DOHH2 (cell line): ENCODE data around the gene A1BG.

Experiments used
- H3F3A ChIP-seq: fragments of 200-600 bp; sonication (generic), shearing (Covaris generic); 2 replicates; pipeline ENCODE4 v1.6.0; 2016; ENCODE audit warnings: antibody characterized with exemption, mild to moderate bottlenecking; ENCODE audit not compliant: control insufficient read depth, insufficient read depth
- H3K27ac ChIP-seq: fragments of 200-600 bp; sonication (generic); 2 replicates; pipeline ENCODE4 v1.5.1; 2014; ENCODE audit warnings: low read depth, mild to moderate bottlenecking, low read length, moderate library complexity
- H3K27me3 ChIP-seq: fragments of 200-600 bp; sonication (generic); 2 replicates; pipeline ENCODE4 v1.6.1; 2014; ENCODE audit warnings: mild to moderate bottlenecking, low read length, mixed read lengths; ENCODE audit not compliant: control insufficient read depth
- H3K36me3 ChIP-seq: fragments of 200-600 bp; sonication (generic); 2 replicates; pipeline ENCODE4 v1.6.1; 2014; ENCODE audit warnings: mild to moderate bottlenecking, low read length, moderate library complexity, mixed read lengths; ENCODE audit not compliant: control insufficient read depth
- H3K4me1 ChIP-seq: fragments of 200-600 bp; sonication (generic); 2 replicates; pipeline ENCODE4 v1.6.1; 2014; ENCODE audit warnings: mild to moderate bottlenecking, low read length, mixed read lengths; ENCODE audit not compliant: control insufficient read depth
- H3K4me2 ChIP-seq: fragments of 200-600 bp; sonication (generic); 2 replicates; pipeline ENCODE4 v1.6.0; 2014; ENCODE audit warnings: mild to moderate bottlenecking, low read length, moderate library complexity
- H3K4me3 ChIP-seq: fragments of 200-600 bp; sonication (generic); 2 replicates; pipeline ENCODE4 v1.5.1; 2014; ENCODE audit warnings: mild to moderate bottlenecking, low read length, mixed read lengths
- H3K79me2 ChIP-seq: fragments of 200-600 bp; sonication (generic); 2 replicates; pipeline ENCODE4 v1.6.1; 2014; ENCODE audit warnings: mild to moderate bottlenecking, low read length, mixed read lengths; ENCODE audit not compliant: control insufficient read depth
- H3K9me2 ChIP-seq: fragments of 200-600 bp; sonication (generic); replicated peaks from 2 replicates; pipeline ENCODE4 v1.6.1; 2014; ENCODE audit warnings: mild to moderate bottlenecking, low read length, mixed read lengths; ENCODE audit not compliant: control insufficient read depth
- H3K9me3 ChIP-seq: fragments of 200-600 bp; sonication (generic); 2 replicates; pipeline ENCODE4 v1.6.1; 2014; ENCODE audit warnings: antibody characterized with exemption, low read length, mixed read lengths; ENCODE audit not compliant: control insufficient read depth, insufficient read depth
- H4K20me1 ChIP-seq: fragments of 200-600 bp; sonication (generic); 2 replicates; pipeline ENCODE4 v1.6.0; 2014; ENCODE audit warnings: low read depth, mild to moderate bottlenecking, antibody characterized with exemption, low read length, moderate library complexity; ENCODE audit not compliant: control insufficient read depth, insufficient read depth
- CTCF ChIP-seq: fragments of 200-600 bp; sonication (generic); IDR thresholded peaks from one replicate; pipeline ENCODE4 v1.5.1; 2014; ENCODE audit warnings: antibody characterized with exemption, mild to moderate bottlenecking, low read depth, low read length; ENCODE audit not compliant: poor library complexity, severe bottlenecking
- EZH2phosphoT487 ChIP-seq: fragments of 200-600 bp; sonication (generic); IDR thresholded peaks from 2 replicates; pipeline ENCODE4 v1.6.1; 2017; ENCODE audit warnings: borderline replicate concordance, mild to moderate bottlenecking, antibody characterized with exemption, low read length, moderate library complexity, mixed read lengths

Gene A1BG

GRCh38 chr19:58304748-58305064, 48.6 kb downstream of the A1BG start:
- TF ChIP-seq CTCF: no peak
- no peak for TF ChIP-seq EZH2phosphoT487
- peaks cover 65% of the 10 kb centered on the region for H3K36me3 ChIP-seq
- peak overlapping the region; percentile 96 for H3K4me3 ChIP-seq
- H3K4me1 ChIP-seq: peaks cover 15% of the 10 kb centered on the region
- H3F3A ChIP-seq: no peaks in the 10 kb centered on the region
- no peaks in the 10 kb centered on the region for H4K20me1 ChIP-seq
- peak overlapping the region; percentile 6; the same call in 1 of the 2 replicates for H3K27ac ChIP-seq
- peak overlapping the region; percentile 64 for H3K4me2 ChIP-seq
- H3K9me3 ChIP-seq: peaks cover 42% of the 10 kb centered on the region
- no peaks in the 10 kb centered on the region for H3K27me3 ChIP-seq
- H3K9me2 ChIP-seq: no peaks in the 10 kb centered on the region
- H3K79me2 ChIP-seq: peaks cover 40% of the 10 kb centered on the region

GRCh38 chr19:58304255-58304654, 49.0 kb downstream of the A1BG start:
- Histone ChIP-seq H3K9me2 (no peaks in the 10 kb centered on the region), H3K4me1 (peaks cover 15% of the 10 kb centered on the region), H3K79me2 (peaks cover 36% of the 10 kb centered on the region), H3K4me2 (peak overlapping the region; percentile 64), H3K4me3 (peak overlapping the region; percentile 96), H3K27ac (no peak overlapping the region), H4K20me1 (no peaks in the 10 kb centered on the region), H3F3A (no peaks in the 10 kb centered on the region), H3K27me3 (no peaks in the 10 kb centered on the region), H3K9me3 (peaks cover 38% of the 10 kb centered on the region), H3K36me3 (peaks cover 62% of the 10 kb centered on the region)
- no peak for TF ChIP-seq EZH2phosphoT487
- no peak for TF ChIP-seq CTCF

- Histone ChIP-seq H3K9me2 (no peaks in the 10 kb centered on the region), H4K20me1 (no peaks in the 10 kb centered on the region), H3K27me3 (no peaks in the 10 kb centered on the region), H3K4me1 (peaks cover 7% of the 10 kb centered on the region), H3K36me3 (peaks cover 46% of the 10 kb centered on the region), H3F3A (no peaks in the 10 kb centered on the region), H3K4me2 (no peak overlapping the region), H3K4me3 (no peak overlapping the region), H3K79me2 (peaks cover 4% of the 10 kb centered on the region), H3K27ac (no peak overlapping the region), H3K9me3 (peaks cover 15% of the 10 kb centered on the region; the same call in 1 of the 2 replicates)
- no peak for TF ChIP-seq CTCF
- no peak for TF ChIP-seq EZH2phosphoT487
Measured at GRCh38 chr19:58300620-58301019, 52.7 kb downstream of the A1BG start.

GRCh38 chr19:58296104-58296503, 57.2 kb downstream of the A1BG start:
- H4K20me1 ChIP-seq: no peaks in the 10 kb centered on the region
- H3K4me3 ChIP-seq: no peak overlapping the region
- no peaks in the 10 kb centered on the region for H3K9me2 ChIP-seq
- no peaks in the 10 kb centered on the region for H3K4me1 ChIP-seq
- H3K4me2 ChIP-seq: no peak overlapping the region
- no peak overlapping the region for H3K27ac ChIP-seq
- H3K27me3 ChIP-seq: no peaks in the 10 kb centered on the region
- peaks cover 76% of the 10 kb centered on the region for H3K36me3 ChIP-seq
- peaks cover 38% of the 10 kb centered on the region; the same call in 1 of the 2 replicates for H3K9me3 ChIP-seq
- H3K79me2 ChIP-seq: no peaks in the 10 kb centered on the region
- TF ChIP-seq EZH2phosphoT487 (no peak), CTCF (no peak)
- no peaks in the 10 kb centered on the region for H3F3A ChIP-seq
